ENCODE data around the gene EMC10.
"Not testable (repeated sequence)": the region's sequence is repeated elsewhere in the genome, so short reads cannot be mapped to it uniquely, and the experiment has no call there.

Gene EMC10

DNA sequence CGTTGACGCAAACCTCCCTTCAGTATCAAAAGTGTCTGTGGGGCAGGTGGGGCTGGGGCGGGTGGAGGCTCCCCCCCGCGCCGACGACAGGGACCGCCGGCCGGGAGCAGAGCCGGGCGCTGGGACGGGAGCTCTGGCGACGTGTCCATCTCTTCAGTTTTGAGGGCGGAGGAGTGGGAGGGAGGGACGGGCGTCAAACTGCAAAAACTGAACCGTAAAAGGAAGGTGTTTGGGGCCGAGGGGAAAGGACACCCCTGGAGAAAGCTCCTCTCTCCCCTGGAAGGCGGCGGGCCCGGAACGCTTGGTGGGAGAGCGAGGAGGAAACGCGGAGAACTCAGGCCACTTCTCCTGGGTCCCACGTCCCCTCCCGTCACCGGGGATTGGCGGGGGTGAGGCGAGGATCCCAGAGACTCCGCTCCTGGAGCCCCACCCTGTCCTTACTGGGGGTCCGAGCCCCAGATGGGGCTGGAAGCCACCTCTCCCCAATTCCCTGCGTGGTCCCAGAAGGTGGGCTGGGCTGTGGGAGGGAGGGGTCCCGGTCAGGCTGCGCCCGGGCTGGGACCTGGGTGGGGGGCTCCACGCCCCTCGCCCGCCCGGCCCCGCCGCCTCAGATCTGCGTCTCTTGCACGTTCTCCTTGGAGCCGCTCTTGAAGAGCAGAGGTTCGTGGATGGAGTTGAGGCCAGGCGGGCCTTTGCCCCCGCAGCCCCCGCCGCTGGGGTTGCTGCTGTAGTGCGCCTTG is 40.8 kb downstream of the EMC10 start:
- no peak for DNase-seq

DNA sequence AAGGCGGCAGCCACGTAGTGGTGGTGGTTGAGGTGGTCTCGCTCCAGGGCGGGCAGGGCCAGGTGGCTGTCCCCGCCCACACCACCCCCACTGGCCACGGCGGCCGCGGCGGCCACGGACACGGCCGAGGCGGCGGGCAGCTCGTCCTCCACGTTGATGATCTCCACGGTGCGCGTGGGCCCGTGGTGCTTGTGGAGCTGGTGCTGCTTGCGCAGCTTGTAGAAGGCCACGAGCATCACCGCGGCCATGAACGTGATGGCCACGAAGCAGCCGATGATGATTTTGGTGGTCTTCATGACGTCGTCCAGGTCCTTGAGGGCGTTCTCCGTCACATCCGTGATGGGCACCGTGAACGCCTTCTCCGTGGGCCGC is 41.4 kb downstream of the EMC10 start:
- no peak for DNase-seq

DNA sequence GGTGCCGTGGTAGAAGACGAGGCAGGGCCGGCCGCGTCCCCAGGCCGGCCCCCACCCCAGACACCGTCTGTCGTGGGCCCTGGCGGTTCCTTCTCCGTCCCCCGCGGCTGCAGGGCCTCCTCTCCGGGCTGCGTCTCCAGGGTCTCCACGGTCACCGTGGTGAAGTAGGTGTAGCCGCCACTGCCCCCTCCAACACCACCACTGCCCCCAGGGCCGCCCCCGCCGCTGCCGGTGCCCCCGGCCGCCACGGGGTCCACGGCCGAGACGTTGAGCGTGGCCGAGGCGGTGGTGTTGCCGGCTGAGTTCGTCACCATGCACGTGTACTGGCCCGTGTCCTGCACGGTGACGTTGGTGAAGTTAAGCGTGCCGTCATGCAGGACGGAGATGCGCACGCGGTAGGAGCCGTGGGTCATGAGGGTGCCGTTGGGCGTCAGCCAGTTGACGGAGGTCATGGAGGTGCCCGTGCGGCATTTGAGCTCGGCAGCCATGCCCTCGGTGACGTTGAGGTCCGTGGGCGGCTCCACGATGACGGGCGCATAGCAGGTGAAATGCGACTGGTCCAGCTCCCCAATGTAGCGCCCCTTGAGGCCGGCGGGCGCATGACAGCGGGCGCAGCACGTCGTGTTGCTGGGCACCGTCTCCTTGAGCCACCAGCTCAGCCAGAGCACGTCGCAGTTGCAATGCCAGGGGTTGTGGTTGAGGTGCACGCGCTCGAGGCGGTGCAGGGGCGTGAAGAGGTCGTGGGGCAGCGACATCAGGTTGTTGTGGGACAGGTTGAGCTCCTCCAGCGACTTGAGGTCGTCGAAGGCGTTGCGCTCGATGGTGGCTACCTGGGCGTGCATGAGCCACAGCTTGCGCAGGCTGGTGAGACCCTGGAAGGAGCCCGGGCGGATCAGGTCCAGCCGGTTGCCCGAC is 42.0 kb downstream of the EMC10 start:
- no peak for DNase-seq

DNA sequence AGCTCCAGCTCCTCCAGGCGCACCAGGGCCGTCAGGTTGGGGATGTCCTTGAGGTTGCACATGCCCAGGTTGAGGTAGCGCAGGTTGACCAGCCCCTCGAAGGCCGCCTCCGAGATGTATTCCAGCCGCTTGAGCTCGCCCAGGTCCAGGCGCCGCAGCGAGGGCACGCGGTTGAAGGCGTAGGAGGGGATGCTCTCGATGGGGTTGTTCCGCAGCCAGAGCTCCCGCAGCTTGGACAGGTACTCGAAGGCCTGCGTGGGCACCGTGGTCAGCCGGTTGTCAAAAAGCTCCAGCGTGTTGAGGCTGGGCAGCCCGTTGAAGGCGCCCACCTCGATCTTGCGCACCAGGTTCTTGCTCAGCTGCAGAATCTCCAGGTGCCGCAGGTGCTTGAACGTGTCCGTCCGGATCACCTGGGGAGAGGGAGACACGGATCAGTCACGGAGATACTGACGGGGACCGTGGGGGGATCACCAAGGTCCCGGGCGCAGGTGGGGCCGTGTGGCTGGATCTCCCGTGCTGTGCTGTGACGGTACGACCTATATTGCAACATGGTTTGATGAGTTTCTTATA is 42.8 kb downstream of the EMC10 start:
- no peak for DNase-seq

DNA sequence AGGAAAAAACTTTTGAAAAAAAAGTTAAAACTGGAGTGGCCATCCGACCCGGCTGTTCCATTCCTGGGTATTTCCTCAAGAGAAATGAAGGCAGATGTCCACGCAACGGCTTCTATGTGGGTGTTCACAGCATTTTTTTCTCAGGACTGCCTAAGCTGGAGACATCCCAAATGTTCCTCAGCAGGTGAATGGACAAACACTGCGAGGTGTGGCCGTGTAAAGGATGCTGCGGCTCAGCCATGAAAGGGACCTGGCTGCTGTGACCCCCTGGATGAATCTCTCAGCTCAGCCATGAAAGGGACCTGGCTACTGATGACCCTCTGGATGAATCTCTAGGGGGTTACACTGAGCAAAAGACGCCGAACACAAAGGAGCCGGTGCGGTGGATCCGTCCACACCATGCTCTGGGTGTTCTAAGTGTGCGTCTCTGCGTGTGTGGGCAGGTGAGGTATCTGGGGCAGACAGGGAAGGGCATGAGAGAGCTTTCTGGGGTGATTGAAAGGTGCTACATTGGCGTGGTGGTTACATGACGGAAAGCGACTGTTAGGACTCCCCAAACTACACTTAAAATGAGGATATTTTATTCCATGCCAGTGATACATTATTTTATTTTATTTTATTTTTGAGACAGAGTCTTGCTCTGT is 44.6 kb downstream of the EMC10 start:
- DNase-seq = no peak

DNA sequence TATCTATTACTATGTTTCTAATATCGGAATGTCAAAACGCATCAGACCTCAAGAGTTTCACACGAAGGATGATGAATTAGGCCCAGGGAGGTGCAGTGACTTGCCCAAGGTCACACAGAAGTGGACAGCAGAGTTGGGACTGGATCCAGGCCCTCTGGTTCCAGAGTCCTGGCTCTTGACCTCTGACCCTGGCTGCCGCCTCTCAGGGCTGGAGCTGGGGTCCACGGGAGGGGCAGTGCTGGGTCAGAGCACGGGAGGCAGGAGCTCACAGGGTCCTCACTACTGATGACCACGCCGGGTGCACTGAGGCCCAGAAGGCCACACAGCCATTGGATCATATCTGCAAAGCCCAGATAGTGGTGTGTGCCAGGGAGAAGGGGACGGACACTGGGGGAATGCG is 46.6 kb downstream of the EMC10 start:
- DNase-seq = no peak

DNA sequence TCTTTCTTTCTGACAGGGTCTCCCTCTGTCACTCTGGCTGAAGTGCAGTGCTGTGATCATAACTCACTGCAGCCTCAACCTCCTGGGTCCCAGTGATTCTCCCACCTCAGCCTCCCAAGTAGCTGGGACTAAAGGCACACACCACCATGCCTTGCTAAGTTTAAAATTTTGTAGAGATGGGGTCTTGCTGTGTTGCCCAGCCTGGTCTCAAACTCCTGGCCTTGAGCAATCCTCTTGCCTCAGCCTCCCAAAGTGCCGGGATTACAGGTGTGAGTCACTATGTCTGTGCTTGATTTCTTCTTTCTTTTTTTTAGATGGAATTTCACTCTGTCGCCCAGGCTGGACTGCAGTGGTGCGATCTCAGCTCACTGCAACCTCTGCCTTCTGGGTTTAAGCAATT is 51.7 kb downstream of the EMC10 start:
- DNase-seq = not testable (repeated sequence)

DNA sequence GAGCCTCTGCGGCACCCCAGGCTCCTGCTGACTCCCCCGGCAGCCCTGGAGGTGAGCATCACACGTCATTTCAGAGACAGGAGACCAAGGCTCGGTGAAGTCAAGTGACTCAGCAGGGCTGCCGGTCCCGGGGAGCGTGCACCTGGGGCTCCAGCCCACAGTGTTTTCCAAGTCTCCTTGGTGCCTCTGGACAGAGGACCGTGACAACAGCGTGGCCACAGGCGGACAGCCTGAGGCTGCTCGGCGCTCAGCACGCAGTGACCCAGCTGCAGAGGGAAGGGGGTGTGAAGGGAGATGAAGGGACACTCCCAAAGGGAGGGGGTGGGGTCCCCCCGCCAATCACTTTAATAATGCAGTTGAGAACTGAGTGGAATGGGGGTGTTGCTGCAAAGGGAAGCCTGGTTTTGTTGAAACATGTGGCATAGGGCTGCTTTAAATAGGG is 54.9 kb downstream of the EMC10 start:
- peak; percentile 21 for DNase-seq

DNA sequence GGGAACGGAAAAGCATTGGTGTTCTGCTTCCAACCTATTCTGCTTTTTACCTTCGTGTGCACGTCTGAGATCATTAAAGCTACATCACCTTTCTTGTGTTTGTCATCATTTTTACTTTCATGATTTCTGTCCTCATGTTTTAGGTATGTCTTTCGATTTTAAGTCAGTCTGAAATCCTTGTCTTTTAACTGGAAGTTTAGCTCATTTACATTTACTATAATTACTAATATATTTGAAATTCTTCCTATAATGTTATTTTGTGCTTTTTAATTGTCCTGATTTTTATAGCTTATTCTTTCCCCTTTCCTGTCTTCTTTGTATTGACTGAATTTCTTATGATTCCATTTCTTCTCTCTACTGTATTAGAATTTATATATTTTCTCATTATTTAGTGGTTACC is 56.6 kb downstream of the EMC10 start:
- no peak for DNase-seq

DNA sequence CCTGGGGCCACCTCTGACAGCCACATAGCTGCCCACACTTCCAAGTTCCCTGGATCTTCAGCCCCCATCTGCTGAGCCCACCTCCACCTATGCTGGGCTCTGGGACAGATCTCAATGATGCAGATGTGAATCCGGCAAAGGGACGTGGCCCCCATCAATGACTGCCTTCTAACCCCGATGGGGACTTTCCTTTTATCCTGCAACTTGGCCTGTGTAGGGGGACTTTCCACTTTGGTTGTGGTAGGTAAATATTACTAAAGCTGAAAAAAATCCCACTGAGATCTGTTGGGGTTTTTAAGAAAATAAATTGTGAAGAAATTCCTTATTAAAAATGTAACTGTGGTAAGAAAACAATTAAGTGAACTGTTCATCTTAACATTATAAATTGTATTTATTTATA is 58.2 kb downstream of the EMC10 start:
- DNase-seq = no peak

DNA sequence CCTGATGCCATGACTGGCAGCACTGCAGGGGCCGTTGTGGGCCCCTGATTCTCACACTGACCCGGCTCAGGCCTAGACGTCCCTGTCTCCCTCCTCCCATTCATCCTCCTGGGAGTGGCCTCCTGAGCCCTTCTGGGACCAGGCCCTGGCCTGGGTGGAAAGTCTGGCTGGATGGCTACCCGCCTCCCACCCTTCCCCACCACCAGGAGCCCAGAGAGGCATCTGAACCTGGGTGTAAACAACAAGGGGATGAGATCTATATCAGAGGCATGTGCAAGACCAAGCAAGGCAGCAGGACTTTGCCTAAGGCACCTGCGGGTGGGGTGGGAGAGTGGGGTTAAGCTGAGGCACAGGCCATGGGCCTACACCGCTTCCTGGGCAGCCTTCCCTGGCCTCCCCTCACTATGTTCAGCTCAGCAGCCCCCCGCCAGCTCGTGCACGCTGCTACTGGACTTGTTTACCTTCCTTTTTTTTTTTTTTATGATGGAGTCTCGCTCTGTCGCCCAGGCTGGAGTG is 59.4 kb downstream of the EMC10 start:
- DNase-seq = no peak

DNA sequence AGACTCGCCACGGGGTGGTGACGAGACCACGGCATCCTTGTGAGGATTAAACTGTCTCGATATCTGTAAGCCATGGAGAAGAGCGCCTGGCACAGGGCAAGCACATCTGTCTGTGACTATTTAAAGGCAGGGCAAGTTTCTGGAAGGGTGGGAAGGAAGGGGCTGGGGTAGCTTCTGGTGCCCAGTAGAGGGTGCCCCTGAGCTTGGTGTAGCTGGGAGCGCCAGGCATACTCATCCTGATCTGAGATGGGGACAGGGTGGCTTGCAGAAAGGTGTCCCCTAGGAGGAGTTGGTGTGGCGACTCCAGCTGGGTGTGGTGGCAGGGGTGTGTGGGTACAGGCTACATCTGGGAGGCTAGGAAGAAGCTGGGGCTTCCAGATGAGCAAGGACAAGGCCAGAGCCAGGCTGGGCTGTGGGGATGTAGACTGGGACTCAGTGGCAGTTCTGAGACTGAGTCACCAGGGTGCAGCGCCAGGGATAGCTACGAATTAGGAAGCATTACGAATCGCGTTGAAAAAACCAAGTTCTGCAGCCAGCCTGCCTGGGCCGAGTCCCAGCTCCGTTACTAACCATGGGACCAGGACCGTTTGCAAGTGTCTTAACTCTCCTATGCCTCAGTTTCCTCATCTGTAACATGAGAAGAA is 60.5 kb downstream of the EMC10 start:
- DNase-seq = no peak

DNA sequence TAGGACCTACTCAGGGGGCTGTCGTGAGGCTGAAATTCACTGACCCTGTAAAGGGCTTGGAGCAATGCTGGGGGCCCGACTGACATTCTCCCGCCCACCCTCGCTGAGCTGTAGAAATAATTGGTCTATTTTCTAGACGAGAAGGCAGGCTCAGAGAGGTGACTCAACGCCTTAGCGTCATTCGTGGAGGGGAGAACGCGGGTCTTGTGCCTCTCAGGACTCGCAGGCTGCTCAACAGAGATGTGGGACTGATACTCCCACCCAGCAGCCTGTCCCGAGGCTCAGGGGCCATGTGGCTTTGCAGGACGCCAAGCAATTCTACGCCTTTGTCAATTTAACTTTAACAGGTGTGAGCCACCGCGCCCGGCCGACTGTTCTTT is 61.0 kb downstream of the EMC10 start:
- no peak for DNase-seq

DNA sequence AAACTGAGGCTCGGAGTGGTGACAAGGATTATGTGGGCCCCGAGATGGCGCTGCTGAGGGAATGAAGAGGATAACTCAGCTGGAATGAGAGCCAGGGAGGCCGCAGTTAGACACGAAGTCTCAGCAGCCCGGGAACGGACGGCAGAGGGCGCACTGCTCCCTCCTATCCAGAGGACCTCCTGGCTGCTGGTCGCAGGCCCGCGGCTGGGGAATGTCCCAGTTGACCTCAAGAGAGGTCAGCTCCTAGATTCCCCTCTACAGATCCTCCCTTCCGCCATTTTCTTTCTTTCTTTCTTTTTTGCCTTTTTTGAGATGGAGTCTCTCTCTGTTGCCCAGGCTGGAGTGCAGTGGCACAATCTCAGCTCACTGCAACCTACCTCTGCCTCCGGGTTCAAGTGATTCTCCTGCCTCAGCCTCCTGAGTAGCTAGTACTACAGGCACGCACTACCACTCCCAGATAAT is 61.5 kb downstream of the EMC10 start:
- peak; percentile 66 for DNase-seq

Data from NCI-H146 (cell line).